A673 (cell line): Measurements from ENCODE around the gene NUCB1. TPM values are rescaled to one million over a fixed set of nuclear protein-coding genes. Genes with fewer than 3 reads are reported as not detected.

Source experiments
- BruUV-seq: library from RNA; stranded (reverse); fragments of 400-500 nt; replicated peaks from 2 replicates; lab custom pipeline; 2021; lab: Mats Ljungman, UMichigan
- CTCF ChIA-PET: fragments of 300-600 bp; sonication (Branson Sonifier 250); formaldehyde crosslinking; loops from one replicate; lab custom pipeline; 2022; ENCODE audit warnings: antibody characterized with exemption; lab: Charles Lee
- POLR2A ChIA-PET: fragments of 300-600 bp; sonication (Branson Sonifier 250); formaldehyde crosslinking; loops from one replicate; lab custom pipeline; 2022; ENCODE audit warnings: antibody characterized with exemption; ENCODE audit not compliant: low non-redundant PET; lab: Charles Lee
- DNase-seq: peaks from one replicate; pipeline ENCODE4 v3.0.0-alpha.2; 2015; ENCODE audit warnings: low spot score
- H3K27ac ChIP-seq: fragments of 200-600 bp; sonication (generic); 2 replicates; pipeline ENCODE4 v1.5.1; 2016; ENCODE audit warnings: mixed run types, low read depth, mild to moderate bottlenecking, mixed read lengths, antibody characterized with exemption, low read length; ENCODE audit not compliant: poor library complexity, severe bottlenecking
- H3K27me3 ChIP-seq: fragments of 200-600 bp; sonication (generic); replicated peaks from 2 replicates; pipeline ENCODE4 v1.6.1; 2017; ENCODE audit warnings: mixed run types, low read depth, mild to moderate bottlenecking, mixed read lengths, antibody characterized with exemption, low read length; ENCODE audit not compliant: insufficient read depth, poor library complexity
- H3K36me3 ChIP-seq: fragments of 200-600 bp; sonication (generic); 2 replicates; pipeline ENCODE4 v1.6.1; 2016; ENCODE audit warnings: mixed run types, mild to moderate bottlenecking, mixed read lengths, antibody characterized with exemption, low read length; ENCODE audit not compliant: insufficient read depth, poor library complexity, severe bottlenecking
- H3K4me1 ChIP-seq: fragments of 200-600 bp; sonication (generic); 2 replicates; pipeline ENCODE4 v1.6.1; 2017; ENCODE audit warnings: mixed run types, mild to moderate bottlenecking, mixed read lengths, antibody characterized with exemption, low read length; ENCODE audit not compliant: insufficient read depth, poor library complexity, severe bottlenecking
- H3K4me3 ChIP-seq: fragments of 200-600 bp; sonication (generic); 2 replicates; pipeline ENCODE4 v1.5.1; 2016; ENCODE audit warnings: low read depth, mixed run types, mild to moderate bottlenecking, mixed read lengths, low read length; ENCODE audit not compliant: poor library complexity, severe bottlenecking
- H3K9me3 ChIP-seq: fragments of 200-600 bp; sonication (generic); 2 replicates; pipeline ENCODE4 v1.6.1; 2016; ENCODE audit warnings: mixed run types, low read depth, mild to moderate bottlenecking, mixed read lengths, antibody characterized with exemption, low read length; ENCODE audit not compliant: poor library complexity, severe bottlenecking
- CTCF ChIP-seq: fragments of 300-800, 200-600 bp; sonication (generic); conservative IDR thresholded peaks from 2 replicates; pipeline ENCODE4 v1.5.1; 2017; ENCODE audit warnings: low read depth, mild to moderate bottlenecking, antibody characterized with exemption, low read length, moderate library complexity, mixed read lengths
- EZH2 ChIP-seq: fragments of 200-600 bp; sonication (generic); IDR thresholded peaks from 2 replicates; pipeline ENCODE4 v1.6.1; 2017; ENCODE audit warnings: borderline replicate concordance, low read depth, mild to moderate bottlenecking, mixed read lengths, antibody characterized with exemption, low read length; ENCODE audit not compliant: poor library complexity, severe bottlenecking
- intact Hi-C: fragments of 100-400 bp; cut with micrococcal nuclease; formaldehyde crosslinking; loops from one replicate; pipeline ENCODE4 v1.10.0; 2022; ENCODE audit not compliant: unreplicated experiment
- total RNA-seq: library from RNA; stranded (reverse); gene quantifications from 2 replicates; pipeline ENCODE4 v1.2.3, GENCODE V29; 2021

NUCB1 gene
- total RNA-seq, 1 experiment from 2014 or later: 86.7 TPM

DNA sequence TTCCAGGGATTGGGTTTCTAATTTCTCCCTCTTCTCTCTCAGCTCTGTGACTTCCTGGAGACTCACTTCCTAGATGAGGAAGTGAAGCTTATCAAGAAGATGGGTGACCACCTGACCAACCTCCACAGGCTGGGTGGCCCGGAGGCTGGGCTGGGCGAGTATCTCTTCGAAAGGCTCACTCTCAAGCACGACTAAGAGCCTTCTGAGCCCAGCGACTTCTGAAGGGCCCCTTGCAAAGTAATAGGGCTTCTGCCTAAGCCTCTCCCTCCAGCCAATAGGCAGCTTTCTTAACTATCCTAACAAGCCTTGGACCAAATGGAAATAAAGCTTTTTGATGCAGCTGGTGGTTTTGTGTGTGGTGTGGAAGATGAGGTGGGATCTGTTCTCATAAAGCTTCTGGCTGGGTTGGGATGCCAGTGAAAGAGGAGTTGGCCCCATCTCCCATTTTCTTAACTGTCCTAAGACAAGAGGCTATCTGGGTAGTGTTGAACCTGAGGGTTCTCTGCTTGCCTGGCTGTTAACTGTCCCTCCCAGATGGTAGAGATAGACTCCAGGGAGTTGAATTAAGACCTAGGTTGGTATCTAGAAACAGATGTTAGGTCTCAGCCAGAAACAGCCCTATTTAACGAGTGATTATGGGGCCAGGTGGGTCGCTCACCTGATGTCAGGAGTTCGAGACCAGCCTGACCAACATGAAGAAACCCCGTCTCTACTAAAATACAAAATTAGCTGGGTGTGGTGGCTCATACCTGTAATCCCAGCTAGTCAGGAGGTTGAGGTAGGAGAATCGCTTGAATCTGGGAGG is 66.6 kb downstream of the NUCB1 start:
- ChIA-PET POLR2A (interaction anchor here (0.6 kb wide), 1 partner anchor 1706 kb away, joined by 3 read pairs; no protein-coding TSS in a partner anchor), CTCF (no interaction called here)
- BruUV-seq: no TSS peak
- H3K4me3 ChIP-seq: peak overlapping the region; percentile 77
- DNase-seq: peak; percentile 79
- H3K27ac ChIP-seq: peak overlapping the region; percentile 91
- H3K9me3 ChIP-seq: no peaks in the 10 kb centered on the region
- no peak for TF ChIP-seq CTCF
- TF ChIP-seq EZH2: no peak
- intact Hi-C loops: loop anchor here (10.0 kb wide), 2 partner anchors 92 to 322 kb away; partner anchors contain the start of genes CA11 and PPP1R15A
- peaks cover 25% of the 10 kb centered on the region for H3K36me3 ChIP-seq
- H3K4me1 ChIP-seq: peaks cover 48% of the 10 kb centered on the region
- no peaks in the 10 kb centered on the region for H3K27me3 ChIP-seq

DNA sequence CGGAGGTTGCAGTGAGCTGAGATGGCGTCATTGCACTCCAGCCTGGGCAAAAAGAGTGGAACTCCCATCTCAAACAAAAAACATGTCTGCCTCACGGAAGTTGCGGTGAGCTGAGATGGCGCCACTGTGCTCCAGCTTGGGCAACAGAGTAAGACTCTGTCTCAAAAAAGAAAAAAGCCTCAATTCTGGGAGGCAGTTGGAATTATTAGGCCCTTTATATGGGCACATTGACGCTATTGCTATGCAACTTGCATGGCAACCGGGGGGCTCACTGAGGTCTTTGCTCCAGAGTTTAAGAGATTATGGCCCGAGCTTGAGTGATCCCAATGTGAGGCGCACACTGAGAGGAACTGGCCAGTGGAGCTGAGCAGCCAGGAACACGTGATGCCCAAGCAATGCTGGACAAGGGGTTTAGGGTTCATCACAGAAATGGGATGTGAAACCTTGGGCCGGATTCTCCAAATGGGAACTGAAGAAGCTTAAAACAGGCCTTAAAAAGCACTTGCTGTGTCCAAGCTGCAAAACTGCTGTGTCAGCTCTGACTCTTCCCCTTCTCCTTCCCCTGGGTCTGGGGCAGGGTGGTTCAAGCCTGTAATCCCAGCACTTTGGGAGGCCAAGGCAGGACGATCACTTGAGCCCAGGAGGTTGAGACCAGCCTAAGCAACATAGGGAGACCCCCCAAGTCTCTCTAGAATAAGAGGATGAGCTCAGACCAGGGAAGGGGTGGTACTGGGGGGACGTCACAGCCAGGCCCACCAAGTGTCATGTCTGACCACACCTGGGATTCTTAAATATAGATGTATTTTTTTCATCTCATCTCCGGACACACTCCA is 67.5 kb downstream of the NUCB1 start:
- peaks cover 25% of the 10 kb centered on the region for H3K36me3 ChIP-seq
- TF ChIP-seq EZH2: no peak
- TF ChIP-seq CTCF: no peak
- CTCF ChIA-PET: no interaction called here
- POLR2A ChIA-PET: interaction anchor here (0.6 kb wide), 1 partner anchor 1706 kb away, joined by 3 read pairs; no protein-coding TSS in a partner anchor
- H3K4me3 ChIP-seq: no peak overlapping the region
- H3K4me1 ChIP-seq: peaks cover 48% of the 10 kb centered on the region
- H3K27ac ChIP-seq: peak overlapping the region; percentile 43
- intact Hi-C loops: loop anchor here (10.0 kb wide), 2 partner anchors 93 to 323 kb away; partner anchors contain the start of genes CA11 and PPP1R15A
- no peaks in the 10 kb centered on the region for H3K27me3 ChIP-seq
- H3K9me3 ChIP-seq: no peaks in the 10 kb centered on the region
- DNase-seq: no peak
- BruUV-seq: no TSS peak

- POLR2A ChIA-PET: no interaction called here
- H3K9me3 ChIP-seq: no peaks in the 10 kb centered on the region
- DNase-seq: no peak
- no peaks in the 10 kb centered on the region for H3K27me3 ChIP-seq
- TSS peak; percentile 32 for BruUV-seq
- intact Hi-C loops: loop anchor here (10.0 kb wide), 2 partner anchors 93 to 323 kb away; partner anchors contain the start of genes CA11 and PPP1R15A
- H3K27ac ChIP-seq: peak overlapping the region; percentile 43
- peaks cover 45% of the 10 kb centered on the region for H3K4me1 ChIP-seq
- H3K36me3 ChIP-seq: peaks cover 25% of the 10 kb centered on the region
- H3K4me3 ChIP-seq: no peak overlapping the region
- CTCF ChIA-PET: no interaction called here
- TF ChIP-seq EZH2: no peak
- TF ChIP-seq CTCF: no peak
Observed at GRCh38 chr19:48968179-48968661, 68.1 kb downstream of the NUCB1 start.
